GM19043 (cell line): ENCODE measurements around the gene DHPS.
"Not testable (repeated sequence)": the region's sequence is repeated elsewhere in the genome, so short reads cannot be mapped to it uniquely, and the experiment has no call there.

ENCODE experiments used
- ATAC-seq: cut with Tn5 transposase; IDR thresholded peaks from one replicate; pipeline ENCODE4 v1.9.1; 2021; ENCODE audit warnings: low read depth; ENCODE audit not compliant: unreplicated experiment

The DHPS gene

DNA sequence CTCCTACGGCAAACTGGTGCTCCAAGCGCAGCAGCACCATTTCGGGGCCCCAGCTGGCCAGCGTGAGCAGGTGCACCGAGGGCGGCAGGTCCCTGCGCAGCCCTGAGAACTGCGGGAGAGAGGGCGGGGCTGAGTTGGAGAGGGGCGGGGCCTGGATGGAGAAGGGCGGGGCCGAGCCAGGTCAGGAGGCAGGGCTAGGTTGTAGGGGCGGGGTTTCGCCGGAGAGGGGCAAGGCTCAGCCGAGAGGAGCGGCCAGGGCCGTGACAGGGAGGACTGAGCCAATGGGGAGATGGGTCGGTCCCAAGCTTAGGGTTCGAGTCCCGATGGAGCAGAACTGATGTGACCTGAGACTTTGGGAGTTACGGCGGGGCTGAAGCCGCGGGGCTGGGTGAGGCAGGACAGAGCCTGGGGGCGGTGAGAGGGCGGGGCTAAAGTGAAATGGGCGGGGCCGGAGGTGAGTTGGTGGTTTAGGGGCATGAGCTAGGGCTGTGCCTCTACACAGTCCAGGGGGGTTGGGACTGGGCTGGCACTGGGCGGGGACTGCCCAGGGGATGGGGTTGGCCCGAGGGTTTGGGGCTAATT, 34.1 kb downstream of the DHPS start:
- no peak for ATAC-seq

DNA sequence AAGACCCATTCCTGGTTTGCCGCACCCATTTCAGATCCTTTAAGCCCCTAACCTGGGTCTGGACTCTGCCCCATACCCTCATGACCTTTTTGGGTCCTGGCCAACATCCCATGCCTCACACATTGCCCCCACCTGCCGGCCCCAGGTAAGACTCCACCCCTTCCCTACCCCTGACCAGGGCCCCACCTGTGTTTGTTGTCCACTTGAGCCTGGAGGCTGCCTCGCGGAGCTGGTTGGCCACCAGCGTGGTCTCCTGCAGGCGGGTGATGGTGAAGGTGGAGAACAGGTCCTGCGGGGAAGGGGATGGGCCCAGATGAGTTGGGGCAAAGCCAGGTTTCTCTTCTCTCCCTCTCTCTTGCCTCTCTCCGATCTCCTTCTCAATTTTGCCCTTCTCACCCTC, 34.6 kb downstream of the DHPS start:
- ATAC-seq: no peak

DNA sequence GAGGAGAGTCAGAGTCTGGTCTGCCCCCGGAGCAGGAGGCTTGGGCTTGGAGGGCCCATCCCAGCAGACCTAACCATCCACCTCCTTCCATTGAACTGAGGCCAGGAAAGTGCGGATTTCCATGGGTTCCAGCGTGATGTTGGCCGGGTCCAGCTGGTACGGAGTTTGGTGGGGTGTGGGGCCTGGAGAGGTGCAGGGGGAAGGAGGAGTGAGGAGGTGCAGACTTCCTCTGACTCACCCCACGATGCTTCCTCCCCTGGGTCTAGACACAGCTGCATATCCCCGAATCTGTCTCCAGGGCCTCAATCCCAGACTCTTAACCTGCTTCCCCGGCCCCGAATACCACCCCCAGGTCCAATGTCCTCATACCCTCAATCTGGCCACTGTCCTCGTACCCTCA, 35.1 kb downstream of the DHPS start:
- ATAC-seq: no peak

DNA sequence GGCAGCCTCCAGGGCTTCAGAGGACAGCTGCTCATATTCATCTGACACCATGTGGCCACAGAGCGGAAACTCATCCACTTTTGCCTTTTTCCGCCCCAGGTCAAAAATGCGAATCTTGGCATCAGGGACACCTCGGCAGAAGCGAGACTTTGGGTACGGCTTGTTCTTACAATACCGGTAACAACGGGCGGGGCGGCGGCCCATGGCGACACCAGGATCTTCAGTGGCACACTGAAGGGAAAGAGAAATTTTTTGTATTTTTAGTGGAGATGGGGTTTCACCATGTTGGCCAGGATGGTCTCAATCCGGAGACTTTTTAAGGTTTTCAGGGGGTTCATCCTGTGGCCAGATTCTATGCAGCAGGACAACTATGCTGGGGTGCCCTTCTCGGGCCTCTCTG, 38.0 kb downstream of the DHPS start:
- ATAC-seq: not testable (repeated sequence)

DNA sequence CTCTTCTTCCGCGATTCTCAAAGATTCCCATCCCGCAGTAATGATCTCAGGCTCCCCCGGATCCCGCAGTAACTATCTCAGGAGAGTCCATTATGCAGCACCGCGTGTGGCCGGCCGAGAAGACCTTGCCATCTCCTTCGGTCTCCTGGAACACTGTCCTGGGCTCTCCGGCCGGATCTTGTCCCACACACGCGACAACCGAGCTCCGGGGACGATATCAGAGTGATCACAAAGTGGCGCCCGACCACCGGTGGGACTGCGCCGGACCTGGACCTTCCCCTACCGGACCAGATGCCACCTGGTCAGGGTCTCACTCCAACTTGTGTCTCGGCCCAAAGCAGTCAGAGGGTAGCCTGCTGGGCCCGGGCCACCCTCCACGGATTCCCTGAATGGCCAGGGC, 39.2 kb downstream of the DHPS start:
- no peak for ATAC-seq

DNA sequence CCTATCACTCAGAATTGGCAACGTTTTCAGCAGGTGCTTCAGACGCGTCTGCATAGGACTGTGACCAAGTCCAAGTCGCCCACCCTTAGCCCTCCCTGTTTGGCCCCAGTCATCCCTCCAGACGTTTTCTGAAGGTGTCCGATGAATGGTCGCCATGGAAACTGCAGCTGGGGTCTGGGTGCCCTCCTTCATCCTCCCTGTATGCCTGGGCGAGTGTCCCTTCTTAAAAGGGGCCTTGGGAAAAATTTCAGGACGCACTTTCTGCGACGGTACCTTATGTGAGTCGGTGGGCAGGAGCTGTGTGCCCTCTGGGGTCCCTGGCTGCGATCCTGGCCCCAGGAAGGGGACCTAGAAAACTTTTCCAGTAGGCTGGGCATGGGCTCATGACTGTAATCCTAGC, 40.2 kb downstream of the DHPS start:
- no peak for ATAC-seq

DNA sequence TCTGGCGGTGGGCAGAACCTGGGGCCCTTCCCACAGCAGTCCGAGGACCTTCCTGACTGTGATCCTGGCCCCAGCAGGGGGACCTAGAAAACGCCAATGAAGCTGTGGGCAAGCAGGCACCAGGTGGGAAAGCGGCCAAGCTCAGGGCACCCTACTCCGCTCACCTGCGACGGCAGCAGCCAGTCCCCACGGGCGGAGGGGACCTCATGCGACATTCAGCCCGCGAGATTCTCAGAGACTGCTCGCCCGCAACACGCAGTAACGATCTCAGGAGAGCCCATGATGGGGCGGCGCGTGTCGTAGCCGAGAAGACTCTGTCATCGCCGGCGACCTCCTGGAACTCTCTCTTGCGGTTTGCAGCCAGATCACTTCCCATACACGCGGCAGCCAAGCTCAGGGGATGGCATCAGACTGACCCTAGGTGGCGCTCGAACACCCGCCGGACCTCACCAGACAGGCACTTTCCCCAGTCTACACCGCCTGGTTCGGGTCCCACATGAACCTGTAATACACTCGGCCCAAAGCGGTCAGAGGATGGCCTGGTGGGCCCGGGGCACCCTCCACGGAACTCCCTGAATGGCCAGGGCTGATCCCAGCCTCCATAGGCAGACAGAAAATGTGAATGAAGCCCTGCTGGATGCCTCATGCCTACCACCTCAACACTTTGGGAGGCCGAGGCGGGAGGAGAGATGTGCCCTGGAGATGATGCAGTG, 41.6 kb downstream of the DHPS start:
- no peak for ATAC-seq

DNA sequence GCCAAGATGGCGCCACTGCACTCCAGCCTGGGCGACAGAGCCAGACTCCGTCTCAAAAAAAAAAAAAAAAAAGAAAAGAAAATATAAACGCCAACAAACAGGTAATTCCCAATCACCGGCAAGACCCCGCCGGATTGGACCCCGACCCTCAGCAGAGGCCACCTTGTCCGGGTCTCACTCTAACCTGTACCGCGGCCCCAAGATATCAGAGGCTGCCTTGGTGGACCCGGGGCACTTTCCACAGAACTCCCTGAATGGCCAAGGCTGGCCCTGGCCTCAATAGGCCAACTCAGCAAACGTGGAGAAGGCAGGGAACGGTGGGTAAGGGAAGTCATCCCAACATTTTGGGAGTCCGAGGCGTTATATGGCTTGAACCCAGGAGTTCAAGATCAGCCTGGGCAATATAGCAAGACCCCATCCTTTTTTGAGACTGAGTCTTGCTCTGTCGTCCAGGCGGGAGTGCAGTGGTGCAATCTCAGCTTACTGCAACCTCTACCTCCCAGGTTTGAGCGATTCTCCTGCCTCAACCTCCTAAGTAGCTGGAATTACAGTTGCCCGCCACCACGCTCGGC, 43.0 kb downstream of the DHPS start:
- no peak for ATAC-seq

DNA sequence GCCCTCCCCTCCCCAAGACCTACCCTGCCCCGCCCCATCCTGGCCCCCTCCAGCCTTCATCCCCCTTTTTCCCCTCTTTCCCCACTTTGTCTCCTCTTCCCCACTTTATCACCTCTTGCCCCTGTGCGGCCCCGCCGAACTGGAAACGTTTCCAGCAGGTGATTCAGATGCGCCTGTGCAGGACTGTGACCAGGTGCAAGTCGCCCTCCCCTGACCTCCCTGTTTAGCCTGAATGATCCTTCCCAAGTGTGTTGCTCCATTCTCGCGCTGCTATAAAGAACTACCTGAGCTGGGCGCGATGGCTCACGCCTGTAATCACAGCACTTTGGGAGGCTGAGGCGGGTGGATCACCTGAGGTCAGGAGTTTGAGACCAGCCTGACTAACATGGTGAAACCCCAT, 45.0 kb downstream of the DHPS start:
- ATAC-seq: no peak

DNA sequence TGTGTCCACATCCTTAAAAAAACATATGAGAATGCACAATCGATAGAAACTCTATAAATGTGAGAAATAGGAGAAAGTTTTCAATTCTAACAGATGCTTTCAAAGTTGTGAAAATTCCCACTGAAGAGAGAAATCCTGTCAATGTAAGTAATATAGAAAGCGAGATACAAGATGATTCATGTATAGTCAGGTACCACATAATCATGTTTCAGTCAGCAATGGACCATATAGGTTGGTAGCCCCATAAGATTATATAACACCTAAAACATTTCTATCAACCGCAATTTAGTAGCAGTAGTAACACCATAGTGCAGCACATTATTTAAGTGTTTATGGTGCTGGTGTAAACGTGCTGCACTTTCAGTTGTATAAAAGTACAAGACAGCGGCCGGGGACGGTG, 52.5 kb downstream of the DHPS start:
- ATAC-seq: no peak

DNA sequence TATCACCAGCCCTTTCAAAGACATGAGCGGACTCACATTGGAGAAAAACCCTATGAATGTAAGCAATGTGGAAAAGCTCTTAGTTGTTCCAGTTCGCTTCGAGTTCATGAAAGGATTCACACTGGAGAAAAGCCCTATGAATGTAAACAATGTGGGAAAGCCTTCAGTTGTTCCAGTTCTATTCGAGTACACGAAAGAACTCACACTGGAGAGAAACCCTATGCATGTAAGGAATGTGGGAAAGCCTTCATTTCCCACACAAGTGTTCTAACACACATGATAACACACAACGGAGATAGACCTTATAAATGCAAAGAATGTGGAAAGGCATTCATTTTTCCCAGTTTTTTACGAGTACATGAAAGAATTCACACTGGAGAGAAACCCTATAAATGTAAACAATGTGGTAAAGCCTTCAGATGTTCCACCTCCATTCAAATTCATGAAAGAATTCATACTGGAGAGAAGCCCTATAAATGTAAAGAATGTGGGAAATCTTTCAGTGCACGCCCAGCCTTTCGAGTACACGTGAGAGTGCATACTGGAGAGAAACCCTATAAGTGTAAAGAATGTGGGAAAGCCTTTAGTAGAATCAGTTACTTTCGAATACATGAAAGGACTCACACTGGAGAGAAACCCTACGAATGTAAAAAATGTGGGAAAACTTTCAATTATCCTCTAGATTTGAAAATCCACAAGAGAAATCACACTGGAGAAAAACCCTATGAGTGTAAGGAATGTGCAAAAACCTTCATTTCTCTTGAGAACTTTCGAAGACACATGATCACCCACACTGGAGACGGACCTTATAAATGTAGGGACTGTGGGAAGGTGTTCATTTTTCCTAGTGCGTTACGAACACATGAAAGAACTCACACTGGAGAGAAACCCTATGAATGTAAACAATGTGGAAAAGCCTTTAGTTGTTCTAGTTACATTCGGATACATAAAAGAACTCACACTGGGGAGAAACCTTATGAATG, 53.3 kb downstream of the DHPS start:
- no peak for ATAC-seq

DNA sequence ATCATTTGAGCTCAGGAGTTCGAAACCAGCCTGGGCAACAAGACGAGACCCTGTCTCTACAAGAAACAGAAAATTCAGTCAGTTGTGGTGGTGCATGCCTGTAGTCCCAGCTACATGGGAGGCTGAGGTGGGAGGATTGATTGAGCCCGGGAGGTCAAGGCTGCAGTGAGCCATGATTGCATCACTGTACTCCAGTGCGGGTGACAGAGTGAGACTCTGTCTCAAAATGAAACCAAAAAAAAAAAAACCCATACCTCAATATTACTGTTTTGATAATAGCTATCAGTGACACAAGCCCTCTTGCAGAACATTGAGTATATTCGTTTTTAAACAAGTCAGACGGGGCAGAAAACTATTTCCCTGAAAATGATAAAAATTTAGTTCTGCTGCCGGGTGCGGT, 54.7 kb downstream of the DHPS start:
- no peak for ATAC-seq
